ENCODE data around the gene ZNF136.

The ZNF136 gene

DNA sequence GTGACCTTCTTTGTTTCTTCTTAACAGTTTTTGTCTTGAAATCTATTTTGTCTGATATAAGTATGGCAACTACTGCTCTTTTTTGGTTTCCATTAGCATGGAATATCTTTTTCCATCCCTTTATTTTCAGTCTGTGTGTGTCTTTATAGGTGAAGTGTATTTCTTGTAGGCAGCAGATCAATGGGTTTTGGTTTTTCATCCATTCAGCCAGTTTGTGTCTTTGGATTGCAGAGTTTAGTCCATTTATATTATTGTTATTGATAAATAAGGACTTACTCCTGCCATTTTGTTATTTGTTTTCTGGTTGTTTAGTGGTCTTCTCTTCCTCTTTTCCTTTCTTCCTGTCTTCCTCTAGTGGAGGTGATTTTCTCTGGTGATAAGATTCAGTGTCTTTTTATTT is 54.4 kb downstream of the ZNF136 start:
- ATAC-seq (ENCODE audit: low read depth) (no peak), DNase-seq (ENCODE audit: low spot score in 2 of 2) (no peak)
- Mint-ChIP-seq H3K4me1 (no peaks in the 10 kb centered on the region), H3K27ac (no peak overlapping the region), H3K36me3 (peaks cover 44% of the 10 kb centered on the region), H3K9me3 (peaks cover 29% of the 10 kb centered on the region), H3K27me3 (no peaks in the 10 kb centered on the region), H3K4me3 (no peak overlapping the region)

DNA sequence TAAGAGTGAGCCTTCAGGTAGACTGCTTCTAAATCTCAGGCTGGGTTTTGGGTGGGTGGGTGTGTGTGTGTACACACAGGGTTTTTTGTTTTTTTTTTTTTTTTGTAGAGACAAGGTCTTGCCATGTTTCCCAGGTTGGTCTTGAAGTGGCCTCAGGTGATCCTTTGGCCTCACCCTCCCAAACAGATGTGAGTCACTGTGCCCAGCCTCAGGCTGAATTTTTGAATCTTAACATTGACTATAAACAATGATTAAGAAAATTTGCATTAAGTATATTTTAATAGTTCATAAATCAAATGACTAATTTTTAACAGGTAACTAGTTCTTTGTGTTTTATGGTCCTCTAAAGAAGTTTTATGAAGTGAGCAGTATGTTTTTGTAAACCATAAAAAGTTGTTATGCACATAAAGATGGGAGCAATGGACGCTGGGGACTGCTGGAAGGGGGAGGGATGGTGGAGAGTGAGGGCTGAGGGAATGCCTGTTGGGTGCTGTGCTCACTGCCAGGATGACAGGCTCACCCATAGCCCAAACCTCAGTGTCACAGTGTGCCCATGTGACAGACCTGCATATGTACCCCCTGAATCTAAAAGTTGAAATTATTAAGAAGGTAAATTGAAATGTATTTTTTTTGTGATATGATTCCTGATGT is 60.2 kb downstream of the ZNF136 start:
- DNase-seq (ENCODE audit: low spot score in 2 of 2) (no peak), ATAC-seq (ENCODE audit: low read depth) (no peak)
- Mint-ChIP-seq H3K4me3 (no peak overlapping the region), H3K27ac (no peak overlapping the region), H3K9me3 (peaks cover 4% of the 10 kb centered on the region), H3K36me3 (peaks cover 16% of the 10 kb centered on the region), H3K27me3 (no peaks in the 10 kb centered on the region), H3K4me1 (no peaks in the 10 kb centered on the region)

- Mint-ChIP-seq H3K4me3 (no peak overlapping the region), H3K27me3 (no peaks in the 10 kb centered on the region), H3K27ac (no peak overlapping the region), H3K4me1 (no peaks in the 10 kb centered on the region), H3K36me3 (peaks cover 14% of the 10 kb centered on the region), H3K9me3 (peaks cover under 1% of the 10 kb centered on the region)
- ATAC-seq (ENCODE audit: low read depth) (no peak), DNase-seq (ENCODE audit: low spot score in 2 of 2) (no peak)
Measured at GRCh38 chr19:12224676-12225075, 61.8 kb downstream of the ZNF136 start.

- ATAC-seq (ENCODE audit: low read depth) (no peak), DNase-seq (ENCODE audit: low spot score in 2 of 2) (no peak)
- no peaks in the 10 kb centered on the region for H3K4me1 Mint-ChIP-seq
- peaks cover 5% of the 10 kb centered on the region for H3K9me3 Mint-ChIP-seq
- no peaks in the 10 kb centered on the region for H3K27me3 Mint-ChIP-seq
- H3K4me3 Mint-ChIP-seq, result no peak overlapping the region
- no peak overlapping the region for H3K27ac Mint-ChIP-seq
- H3K36me3 Mint-ChIP-seq, result peaks cover 28% of the 10 kb centered on the region
Measured at GRCh38 chr19:12229990-12230389, 67.1 kb downstream of the ZNF136 start.

DNA sequence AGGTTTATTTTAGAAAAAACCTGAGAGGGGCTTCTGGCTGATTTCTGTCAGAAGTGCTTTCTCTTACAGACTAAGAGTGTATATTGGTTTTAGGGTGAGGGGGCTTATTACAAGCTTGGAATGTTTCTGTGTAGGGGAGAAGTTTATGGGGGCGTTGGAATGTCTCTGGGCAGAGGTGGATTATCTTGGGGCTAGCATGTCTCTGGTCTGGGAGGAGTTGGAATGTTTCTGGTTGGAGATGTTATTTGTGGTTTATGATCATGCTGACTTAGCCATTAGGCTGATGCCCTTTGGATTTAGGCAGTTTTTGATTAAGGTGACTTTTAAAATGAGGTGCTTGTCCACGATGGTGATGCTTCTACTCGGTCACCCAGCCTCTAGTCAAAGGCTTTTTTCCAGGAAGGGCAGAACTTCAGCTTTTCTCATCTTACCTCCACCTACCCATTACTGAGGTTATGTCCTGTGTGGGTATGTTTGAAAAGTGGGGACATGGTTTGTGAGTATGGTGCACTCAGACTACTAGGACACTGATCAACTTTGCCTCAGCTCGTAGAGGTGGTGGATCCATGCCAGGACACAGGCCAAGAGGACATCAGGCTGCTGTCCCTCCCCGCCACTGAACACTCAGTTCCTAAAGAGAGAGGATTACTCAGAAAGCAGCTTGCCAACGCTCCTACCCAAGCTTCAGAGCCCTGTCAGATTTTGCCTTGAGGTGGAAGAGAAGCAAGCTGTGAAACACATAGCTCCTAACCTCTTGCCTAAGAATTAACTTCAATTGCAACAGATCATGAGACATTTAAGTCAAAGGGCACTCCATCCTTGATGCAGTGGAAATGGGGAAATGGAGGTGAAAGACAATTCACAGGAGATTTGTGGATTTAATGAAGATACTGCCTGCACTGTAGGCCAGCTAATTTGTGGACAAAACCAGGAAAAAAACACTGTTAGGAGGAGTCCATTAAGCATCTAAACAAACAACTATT is 68.1 kb downstream of the ZNF136 start:
- no peaks in the 10 kb centered on the region for H3K4me1 Mint-ChIP-seq
- H3K27me3 Mint-ChIP-seq, result no peaks in the 10 kb centered on the region
- H3K4me3 Mint-ChIP-seq, result no peak overlapping the region
- H3K9me3 Mint-ChIP-seq, result peaks cover 5% of the 10 kb centered on the region
- H3K27ac Mint-ChIP-seq, result no peak overlapping the region
- ATAC-seq (ENCODE audit: low read depth) (no peak), DNase-seq (ENCODE audit: low spot score in 2 of 2) (no peak)
- H3K36me3 Mint-ChIP-seq, result peaks cover 26% of the 10 kb centered on the region

DNA sequence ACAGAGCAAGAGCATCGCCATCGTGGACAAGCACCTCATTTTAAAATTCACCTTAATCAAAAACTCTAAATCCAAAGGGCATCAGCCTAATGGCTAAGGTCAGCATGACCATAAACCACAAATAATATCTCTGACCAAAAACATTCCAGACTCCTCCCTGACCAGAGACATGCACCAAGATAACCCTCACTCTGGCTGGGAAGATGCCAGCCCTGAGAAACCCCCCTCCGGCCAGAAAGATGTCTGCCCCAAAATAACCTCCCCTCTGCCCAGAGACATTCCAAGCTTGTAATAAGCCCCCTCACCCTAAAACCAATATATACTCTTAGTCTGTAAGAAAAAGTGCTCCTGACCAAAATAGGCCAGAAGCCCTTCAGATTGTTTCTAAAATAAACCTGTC is 70.1 kb downstream of the ZNF136 start:
- Mint-ChIP-seq H3K4me1 (no peaks in the 10 kb centered on the region), H3K9me3 (peaks cover 5% of the 10 kb centered on the region), H3K36me3 (peaks cover 30% of the 10 kb centered on the region), H3K27me3 (no peaks in the 10 kb centered on the region), H3K4me3 (no peak overlapping the region), H3K27ac (no peak overlapping the region)
- ATAC-seq (ENCODE audit: low read depth) (no peak), DNase-seq (ENCODE audit: low spot score in 2 of 2) (no peak)

- H3K36me3 Mint-ChIP-seq, result peaks cover 20% of the 10 kb centered on the region
- no peak overlapping the region for H3K27ac Mint-ChIP-seq
- DNase-seq (ENCODE audit: low spot score in 2 of 2), result no peak
- no peaks in the 10 kb centered on the region for H3K4me1 Mint-ChIP-seq
- H3K27me3 Mint-ChIP-seq, result no peaks in the 10 kb centered on the region
- H3K9me3 Mint-ChIP-seq, result no peaks in the 10 kb centered on the region
- no peak overlapping the region for H3K4me3 Mint-ChIP-seq
- ATAC-seq (ENCODE audit: low read depth), result no peak
Measured at GRCh38 chr19:12237143-12237839, 74.4 kb downstream of the ZNF136 start.
